Measurements from ENCODE around the gene GAB2.

The GAB2 gene

GRCh38 chr11:78293536-78293935 lies 124.1 kb downstream of the GAB2 start:
- no peak for DNase-seq (ENCODE audit: low read depth)
- TF ChIP-seq CTCF (conservative IDR thresholded peaks at IDR 0.05; ENCODE audit: control insufficient read depth, insufficient read depth, low read depth, low read length): no peak
- H3K4me3 ChIP-seq (ENCODE audit: control insufficient read depth, low read depth, low read length): no peak overlapping the region

- TF ChIP-seq CTCF (conservative IDR thresholded peaks at IDR 0.05; ENCODE audit: control insufficient read depth, insufficient read depth, low read depth, low read length): no peak
- DNase-seq (ENCODE audit: low read depth): no peak
- H3K4me3 ChIP-seq (ENCODE audit: control insufficient read depth, low read depth, low read length): no peak overlapping the region
Measured at GRCh38 chr11:78292109-78292803, 125.4 kb downstream of the GAB2 start.

- DNase-seq (ENCODE audit: low read depth): no peak
- TF ChIP-seq CTCF (conservative IDR thresholded peaks at IDR 0.05; ENCODE audit: control insufficient read depth, insufficient read depth, low read depth, low read length): no peak
- no peak overlapping the region for H3K4me3 ChIP-seq (ENCODE audit: control insufficient read depth, low read depth, low read length)
Measured at GRCh38 chr11:78291503-78292108, 126.0 kb downstream of the GAB2 start.

GRCh38 chr11:78290293-78291176 lies 127.1 kb downstream of the GAB2 start:
- peak; percentile 93 for DNase-seq (ENCODE audit: low read depth)
- H3K4me3 ChIP-seq (ENCODE audit: control insufficient read depth, low read depth, low read length): no peak overlapping the region
- TF ChIP-seq CTCF (conservative IDR thresholded peaks at IDR 0.05; ENCODE audit: control insufficient read depth, insufficient read depth, low read depth, low read length): no peak

GRCh38 chr11:78289552-78290292 lies 127.9 kb downstream of the GAB2 start:
- TF ChIP-seq CTCF (conservative IDR thresholded peaks at IDR 0.05; ENCODE audit: control insufficient read depth, insufficient read depth, low read depth, low read length): no peak
- no peak overlapping the region for H3K4me3 ChIP-seq (ENCODE audit: control insufficient read depth, low read depth, low read length)
- DNase-seq (ENCODE audit: low read depth): no peak

GRCh38 chr11:78284260-78284659 lies 133.4 kb downstream of the GAB2 start:
- no peak for DNase-seq (ENCODE audit: low read depth)
- H3K4me3 ChIP-seq (ENCODE audit: control insufficient read depth, low read depth, low read length): no peak overlapping the region
- TF ChIP-seq CTCF (conservative IDR thresholded peaks at IDR 0.05; ENCODE audit: control insufficient read depth, insufficient read depth, low read depth, low read length): no peak
